ENCODE results near the gene CASP7.

CASP7 gene

DNA sequence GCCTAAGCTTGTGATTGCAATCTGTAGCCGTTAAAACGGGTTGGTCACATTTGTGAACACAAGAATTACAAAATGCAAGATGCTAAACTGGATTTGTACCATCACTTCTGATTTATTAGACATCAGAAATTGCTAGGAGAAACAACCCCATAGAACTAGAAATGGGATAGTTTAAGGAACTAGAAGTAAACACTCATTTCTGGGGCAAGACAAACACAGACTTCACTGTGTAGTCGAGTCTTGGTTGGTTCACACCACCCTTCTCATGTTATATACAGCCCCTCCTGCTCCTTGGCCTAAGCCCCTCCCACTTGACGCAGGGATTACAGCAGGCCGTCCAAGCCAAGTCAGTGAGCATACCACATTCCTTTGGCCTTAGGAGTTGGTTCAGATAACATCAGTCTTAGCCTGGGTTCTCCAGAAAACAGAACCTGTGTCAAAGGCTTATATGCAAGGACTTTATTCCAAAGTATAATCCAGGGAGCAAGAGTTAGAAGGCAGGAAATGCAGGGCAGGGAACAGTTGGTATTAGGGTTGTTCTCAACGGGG lies 13.8 kb upstream of the CASP7 start:
- WGBS (ENCODE audit: insufficient coverage, insufficient read length), result no CpG with 5 or more reads among the region's 6 CpGs
- Histone ChIP-seq H3K4me1 (ENCODE audit: control insufficient read depth, insufficient read depth, low read length) (0 out of 2 replicates have a peak, but pooled peaks cover 1% of the 10 kb centered on the region), H3K36me3 (ENCODE audit: control insufficient read depth, insufficient read depth, low read length) (no peaks in the 10 kb centered on the region), H3K9me3 (ENCODE audit: control insufficient read depth, insufficient read depth, low read length) (no peaks in the 10 kb centered on the region), H3K27me3 (ENCODE audit: control insufficient read depth, insufficient read depth, low read length) (no peaks in the 10 kb centered on the region), H3K4me3 (ENCODE audit: low read length) (no peak overlapping the region), H3K27ac (ENCODE audit: low read length) (no peak overlapping the region)
- no peak for DNase-seq (ENCODE audit: low read depth, low spot score)

DNA sequence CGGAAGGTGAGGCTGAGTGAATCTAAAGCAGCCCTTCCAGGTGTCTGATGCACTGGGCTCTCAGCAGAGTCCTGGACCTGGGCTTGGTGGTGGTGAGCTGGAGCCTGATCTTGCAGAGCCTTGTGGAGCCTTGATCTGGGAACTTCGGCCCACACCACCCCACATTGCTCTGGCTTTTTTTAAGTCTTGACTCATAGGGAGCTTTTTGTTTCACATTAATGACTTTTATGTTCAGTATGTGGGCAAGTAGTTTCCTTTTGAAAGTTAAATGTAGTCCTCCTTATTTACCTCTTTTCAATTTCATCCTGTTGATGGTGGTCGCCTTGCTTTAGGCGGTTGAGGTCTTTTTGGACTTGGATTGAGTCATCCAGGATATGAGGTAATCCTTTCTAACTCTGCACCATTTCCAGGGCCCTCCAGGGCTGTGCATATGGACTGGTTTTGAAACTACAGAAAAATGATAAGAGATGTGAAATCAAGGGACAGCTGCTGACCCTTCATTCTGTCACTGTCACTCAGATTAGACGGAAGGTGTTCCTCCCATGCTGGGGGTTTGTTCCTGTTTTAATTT lies 12.9 kb upstream of the CASP7 start:
- no peak overlapping the region for H3K27ac ChIP-seq (ENCODE audit: low read length)
- DNase-seq (ENCODE audit: low read depth, low spot score), result no peak
- WGBS (ENCODE audit: insufficient coverage, insufficient read length), result no CpG with 5 or more reads among the region's 5 CpGs
- no peaks in the 10 kb centered on the region for H3K9me3 ChIP-seq (ENCODE audit: control insufficient read depth, insufficient read depth, low read length)
- no peaks in the 10 kb centered on the region for H3K27me3 ChIP-seq (ENCODE audit: control insufficient read depth, insufficient read depth, low read length)
- 0 out of 2 replicates have a peak, but pooled peaks cover 1% of the 10 kb centered on the region for H3K4me1 ChIP-seq (ENCODE audit: control insufficient read depth, insufficient read depth, low read length)
- no peaks in the 10 kb centered on the region for H3K36me3 ChIP-seq (ENCODE audit: control insufficient read depth, insufficient read depth, low read length)
- no peak overlapping the region for H3K4me3 ChIP-seq (ENCODE audit: low read length)

DNA sequence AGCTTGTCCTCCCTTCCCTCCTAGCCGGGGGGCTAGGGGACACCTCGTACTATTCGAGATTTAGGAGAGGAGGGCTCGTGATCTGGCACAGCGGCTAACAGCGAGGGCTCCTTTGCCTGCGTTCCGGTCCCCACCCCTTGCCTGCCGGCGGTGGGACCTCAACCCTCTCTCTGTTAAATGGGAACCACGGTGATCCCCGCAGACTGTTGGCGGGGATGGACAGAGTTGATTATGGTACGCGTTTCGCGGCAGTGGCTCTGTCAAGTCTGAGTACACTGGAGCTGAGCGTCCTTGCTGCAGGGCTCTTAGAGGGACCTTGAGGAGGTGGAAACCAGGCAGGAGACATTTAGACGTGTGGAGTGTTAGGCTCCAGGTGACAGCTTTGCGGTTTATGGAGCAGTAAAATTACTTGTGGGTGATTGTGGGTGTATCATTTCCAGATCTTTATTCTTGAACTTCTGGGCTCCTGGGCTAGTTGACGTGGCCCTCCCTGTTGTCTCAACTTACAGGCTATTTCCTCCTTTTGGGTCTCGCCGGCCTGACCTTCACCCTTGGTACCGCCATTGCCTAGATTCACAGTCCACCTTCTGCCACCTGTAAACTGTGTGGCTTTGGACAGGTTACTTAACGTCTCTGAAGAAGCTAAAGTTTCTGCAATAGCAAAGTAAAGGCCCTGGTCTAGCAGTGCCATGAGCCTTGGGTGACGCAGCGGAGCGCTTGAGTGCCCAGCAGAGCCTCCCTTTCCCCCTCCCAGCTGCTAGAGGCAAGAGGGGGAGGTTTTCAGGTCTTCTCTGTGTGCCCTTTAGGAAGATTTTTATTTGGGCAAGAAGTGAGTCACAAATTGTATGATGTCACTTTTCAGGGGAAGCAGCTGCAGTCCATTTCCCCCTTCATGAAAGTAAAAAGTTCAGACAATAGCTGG lies 739 bp downstream of the CASP7 start:
- H3K4me1 ChIP-seq (ENCODE audit: control insufficient read depth, insufficient read depth, low read length), result no peaks in the 10 kb centered on the region; the same call in 1 of the 2 replicates
- H3K4me3 ChIP-seq (ENCODE audit: low read length), result peak overlapping the region; percentile 75
- H3K9me3 ChIP-seq (ENCODE audit: control insufficient read depth, insufficient read depth, low read length), result no peaks in the 10 kb centered on the region
- H3K27ac ChIP-seq (ENCODE audit: low read length), result no peak overlapping the region
- WGBS (ENCODE audit: insufficient coverage, insufficient read length), result no CpG with 5 or more reads among the region's 28 CpGs
- 0 out of 2 replicates have a peak, but pooled peaks cover 3% of the 10 kb centered on the region for H3K27me3 ChIP-seq (ENCODE audit: control insufficient read depth, insufficient read depth, low read length)
- no peaks in the 10 kb centered on the region for H3K36me3 ChIP-seq (ENCODE audit: control insufficient read depth, insufficient read depth, low read length)
- DNase-seq (ENCODE audit: low read depth, low spot score), result no peak

DNA sequence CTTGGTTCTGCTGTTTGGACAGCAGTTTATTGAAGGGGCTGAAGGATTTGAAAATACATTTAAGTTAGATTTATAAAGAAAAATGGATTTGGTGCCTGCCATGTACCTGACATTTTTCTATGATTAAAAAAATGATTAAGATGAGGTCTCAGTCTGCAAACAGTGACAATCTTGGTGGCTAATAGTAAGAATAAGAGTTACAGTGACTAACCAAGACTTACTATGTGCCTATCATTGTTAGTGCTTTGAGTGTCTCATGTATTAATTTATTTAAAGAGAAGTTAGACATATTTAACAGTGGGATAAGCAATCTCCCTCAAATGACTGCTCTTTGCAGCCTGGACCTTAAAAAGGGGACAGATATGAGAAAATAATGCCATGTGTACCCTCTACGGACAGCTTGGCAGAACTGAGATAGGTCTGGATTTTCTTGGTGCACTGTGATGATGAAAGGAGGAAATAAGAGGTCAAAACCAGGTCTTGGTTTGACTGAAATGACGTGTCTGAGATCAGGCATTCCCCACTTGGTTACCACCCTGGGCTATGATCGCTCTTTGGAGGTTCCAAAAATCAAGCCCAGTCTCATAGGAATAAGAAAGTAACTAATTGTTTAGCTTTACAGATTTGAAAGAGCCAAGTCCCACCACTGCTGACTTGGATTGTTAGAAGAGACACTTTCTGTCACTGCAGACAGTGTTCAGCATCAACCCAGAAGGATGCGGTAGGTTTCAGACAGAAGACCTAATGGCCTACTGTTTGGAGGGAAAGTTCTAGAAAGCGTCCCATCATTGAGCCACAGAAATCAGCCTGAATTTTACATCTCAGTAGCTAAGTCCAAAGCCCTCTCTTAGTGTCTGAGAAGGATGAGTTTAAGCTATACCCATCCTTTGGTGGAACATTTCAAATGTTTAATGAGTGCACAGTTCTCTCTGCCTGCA lies 2.1 kb downstream of the CASP7 start:
- no peak overlapping the region for H3K27ac ChIP-seq (ENCODE audit: low read length)
- H3K9me3 ChIP-seq (ENCODE audit: control insufficient read depth, insufficient read depth, low read length), result no peaks in the 10 kb centered on the region
- H3K36me3 ChIP-seq (ENCODE audit: control insufficient read depth, insufficient read depth, low read length), result no peaks in the 10 kb centered on the region

DNA sequence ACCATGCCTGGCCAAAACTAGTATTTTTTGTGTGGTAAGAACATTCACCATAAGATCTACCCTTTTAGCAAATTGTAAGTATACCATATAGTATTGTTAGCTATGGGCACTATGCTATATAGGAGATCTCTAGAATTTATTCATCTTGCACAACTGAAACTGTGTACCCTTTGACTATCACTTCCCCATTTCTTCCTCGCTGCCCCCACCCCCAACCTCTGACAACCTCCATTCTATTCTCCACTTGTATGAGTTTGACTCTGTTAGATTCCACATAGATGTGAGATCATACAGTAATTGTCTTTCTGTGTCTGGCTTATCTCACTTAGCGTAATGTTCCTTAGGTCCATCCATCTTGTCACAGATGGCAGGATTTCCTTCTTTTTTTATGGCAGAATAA lies 3.6 kb downstream of the CASP7 start:
- H3K27me3 ChIP-seq (ENCODE audit: control insufficient read depth, insufficient read depth, low read length), result 0 out of 2 replicates have a peak, but pooled peaks cover 3% of the 10 kb centered on the region
- DNase-seq (ENCODE audit: low read depth, low spot score), result no peak
- H3K4me3 ChIP-seq (ENCODE audit: low read length), result no peak overlapping the region
- no CpG with 5 or more reads among the region's 2 CpGs for WGBS (ENCODE audit: insufficient coverage, insufficient read length)
- no peak overlapping the region for H3K27ac ChIP-seq (ENCODE audit: low read length)
- no peaks in the 10 kb centered on the region for H3K36me3 ChIP-seq (ENCODE audit: control insufficient read depth, insufficient read depth, low read length)
- no peaks in the 10 kb centered on the region for H3K9me3 ChIP-seq (ENCODE audit: control insufficient read depth, insufficient read depth, low read length)
- no peaks in the 10 kb centered on the region; the same call in 1 of the 2 replicates for H3K4me1 ChIP-seq (ENCODE audit: control insufficient read depth, insufficient read depth, low read length)

More for the DNA sequence above, 2.1 kb downstream of the CASP7 start:
- WGBS (ENCODE audit: insufficient coverage, insufficient read length), result no CpG with 5 or more reads among the region's 5 CpGs
- no peak for DNase-seq (ENCODE audit: low read depth, low spot score)
- H3K4me1 ChIP-seq (ENCODE audit: control insufficient read depth, insufficient read depth, low read length), result no peaks in the 10 kb centered on the region; the same call in 1 of the 2 replicates
- 0 out of 2 replicates have a peak, but pooled peaks cover 3% of the 10 kb centered on the region for H3K27me3 ChIP-seq (ENCODE audit: control insufficient read depth, insufficient read depth, low read length)
- H3K4me3 ChIP-seq (ENCODE audit: low read length), result no peak overlapping the region

DNA sequence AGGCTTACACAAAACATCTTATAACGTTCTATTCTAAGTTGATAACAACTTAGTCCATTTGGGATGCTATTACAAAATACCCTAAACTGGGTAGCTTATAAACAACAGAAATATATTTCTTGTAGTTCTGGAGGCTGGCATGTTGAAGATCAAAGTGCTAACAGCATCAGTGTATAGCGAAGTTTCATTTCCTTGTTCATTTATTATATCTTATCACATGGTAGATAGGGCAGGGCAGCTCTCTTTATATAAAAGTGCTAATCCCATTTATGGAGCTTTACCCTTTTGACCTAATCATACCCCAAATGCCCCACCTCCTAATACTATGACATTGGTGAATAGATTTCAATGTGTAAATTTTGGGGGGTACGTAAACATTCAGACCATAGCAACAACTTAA lies 6.3 kb downstream of the CASP7 start:
- H3K9me3 ChIP-seq (ENCODE audit: control insufficient read depth, insufficient read depth, low read length), result no peaks in the 10 kb centered on the region
- no peak overlapping the region for H3K27ac ChIP-seq (ENCODE audit: low read length)
- H3K4me3 ChIP-seq (ENCODE audit: low read length), result no peak overlapping the region
- no peak for DNase-seq (ENCODE audit: low read depth, low spot score)
- no peaks in the 10 kb centered on the region for H3K4me1 ChIP-seq (ENCODE audit: control insufficient read depth, insufficient read depth, low read length)
- 0 out of 2 replicates have a peak, but pooled peaks cover 3% of the 10 kb centered on the region for H3K27me3 ChIP-seq (ENCODE audit: control insufficient read depth, insufficient read depth, low read length)
- no peaks in the 10 kb centered on the region for H3K36me3 ChIP-seq (ENCODE audit: control insufficient read depth, insufficient read depth, low read length)
- WGBS (ENCODE audit: insufficient coverage, insufficient read length), result no CpG with 5 or more reads among the region's 3 CpGs

DNA sequence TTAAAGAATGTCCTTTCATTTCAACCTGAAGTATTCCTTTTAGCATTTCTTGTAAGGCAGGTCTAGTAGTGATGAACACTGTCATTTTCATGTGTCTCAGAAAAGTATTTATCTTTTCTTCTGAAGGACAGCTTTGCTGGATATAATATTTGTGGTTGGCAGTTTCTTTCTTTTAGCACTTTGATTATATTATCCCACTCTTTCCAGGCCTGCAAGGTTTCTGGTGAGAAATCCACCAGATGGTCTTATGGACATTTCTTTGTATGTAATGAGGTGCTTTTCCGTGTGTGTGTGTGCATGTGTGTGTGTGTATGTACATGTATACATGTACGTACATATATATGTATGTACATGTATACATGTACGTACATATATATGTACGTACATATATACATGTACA lies 7.3 kb downstream of the CASP7 start:
- Histone ChIP-seq H3K9me3 (ENCODE audit: control insufficient read depth, insufficient read depth, low read length) (no peaks in the 10 kb centered on the region), H3K4me3 (ENCODE audit: low read length) (no peak overlapping the region), H3K27me3 (ENCODE audit: control insufficient read depth, insufficient read depth, low read length) (no peaks in the 10 kb centered on the region), H3K27ac (ENCODE audit: low read length) (no peak overlapping the region), H3K36me3 (ENCODE audit: control insufficient read depth, insufficient read depth, low read length) (no peaks in the 10 kb centered on the region), H3K4me1 (ENCODE audit: control insufficient read depth, insufficient read depth, low read length) (no peaks in the 10 kb centered on the region)
- no peak for DNase-seq (ENCODE audit: low read depth, low spot score)
- WGBS (ENCODE audit: insufficient coverage, insufficient read length), result no CpG with 5 or more reads among the region's 4 CpGs

DNA sequence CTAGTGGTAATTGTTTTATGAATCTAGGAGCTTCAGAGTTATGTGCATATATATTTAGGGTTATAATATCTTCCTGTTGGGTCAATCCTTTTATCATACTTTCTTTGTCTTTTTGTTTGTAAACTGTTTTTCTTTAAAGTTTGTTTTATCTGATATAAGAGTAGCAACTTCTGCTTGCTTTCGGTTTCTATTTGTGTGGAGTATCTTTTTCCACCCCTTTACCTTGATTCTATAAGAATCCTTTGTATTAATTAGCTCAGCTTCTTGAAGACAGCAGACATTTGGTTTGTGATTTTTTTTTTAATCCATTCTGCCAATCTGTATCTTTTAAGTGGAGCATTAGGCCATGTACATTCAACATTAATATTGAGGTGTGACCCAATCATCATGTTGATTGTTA lies 9.3 kb downstream of the CASP7 start:
- H3K9me3 ChIP-seq (ENCODE audit: control insufficient read depth, insufficient read depth, low read length), result no peaks in the 10 kb centered on the region
- H3K36me3 ChIP-seq (ENCODE audit: control insufficient read depth, insufficient read depth, low read length), result no peaks in the 10 kb centered on the region
- H3K27me3 ChIP-seq (ENCODE audit: control insufficient read depth, insufficient read depth, low read length), result no peaks in the 10 kb centered on the region
- no peaks in the 10 kb centered on the region for H3K4me1 ChIP-seq (ENCODE audit: control insufficient read depth, insufficient read depth, low read length)
- no peak for DNase-seq (ENCODE audit: low read depth, low spot score)
- no CpG with 5 or more reads among the region's 1 CpG for WGBS (ENCODE audit: insufficient coverage, insufficient read length)
- H3K4me3 ChIP-seq (ENCODE audit: low read length), result no peak overlapping the region
- H3K27ac ChIP-seq (ENCODE audit: low read length), result no peak overlapping the region

DNA sequence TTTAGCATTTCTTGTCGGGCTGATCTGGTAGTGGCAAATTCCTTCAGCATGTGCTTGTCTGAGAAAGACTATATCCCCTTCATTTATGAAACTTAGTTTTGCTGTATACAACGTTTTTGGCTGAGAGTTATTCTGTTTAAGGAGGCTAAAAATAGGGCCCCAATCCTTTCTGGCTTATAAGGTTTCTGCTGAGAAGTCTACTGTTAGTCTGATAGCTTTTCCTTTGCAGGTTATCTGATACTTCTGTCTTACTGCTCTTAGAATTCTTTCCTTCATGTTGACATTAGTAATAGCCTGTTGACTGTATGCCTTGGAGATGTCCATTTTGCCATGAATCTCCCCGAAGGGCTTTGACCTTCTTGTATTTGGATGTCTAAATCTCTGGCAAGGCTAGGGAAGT lies 9.9 kb downstream of the CASP7 start:
- Histone ChIP-seq H3K4me3 (ENCODE audit: low read length) (no peak overlapping the region), H3K9me3 (ENCODE audit: control insufficient read depth, insufficient read depth, low read length) (no peaks in the 10 kb centered on the region), H3K27me3 (ENCODE audit: control insufficient read depth, insufficient read depth, low read length) (no peaks in the 10 kb centered on the region), H3K27ac (ENCODE audit: low read length) (no peak overlapping the region), H3K4me1 (ENCODE audit: control insufficient read depth, insufficient read depth, low read length) (no peaks in the 10 kb centered on the region), H3K36me3 (ENCODE audit: control insufficient read depth, insufficient read depth, low read length) (no peaks in the 10 kb centered on the region)
- DNase-seq (ENCODE audit: low read depth, low spot score), result no peak
- WGBS (ENCODE audit: insufficient coverage, insufficient read length), result no CpG with 5 or more reads among the region's 3 CpGs

DNA sequence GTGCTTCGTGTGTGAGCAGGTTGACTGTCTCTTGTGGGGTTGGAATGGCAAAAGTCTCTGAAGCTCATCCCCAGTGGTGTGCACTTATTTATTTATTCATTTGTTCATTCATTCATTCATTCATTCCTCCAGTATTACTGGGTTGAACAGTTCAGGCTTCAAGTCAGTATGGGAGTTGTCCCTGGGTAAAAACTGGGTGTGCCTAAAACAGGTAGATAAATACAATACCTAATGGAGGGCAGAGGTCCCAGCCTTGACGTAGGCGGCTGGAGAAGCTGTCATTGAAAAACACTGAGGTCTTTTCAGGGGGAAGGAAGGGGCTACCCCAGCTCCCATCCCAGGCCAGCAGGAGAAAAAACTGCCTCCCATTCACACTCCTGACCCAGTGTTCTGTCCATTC lies 11.0 kb downstream of the CASP7 start:
- H3K4me3 ChIP-seq (ENCODE audit: low read length), result no peak overlapping the region
- no peak for DNase-seq (ENCODE audit: low read depth, low spot score)
- no peaks in the 10 kb centered on the region for H3K27me3 ChIP-seq (ENCODE audit: control insufficient read depth, insufficient read depth, low read length)
- no peak overlapping the region for H3K27ac ChIP-seq (ENCODE audit: low read length)
- no peaks in the 10 kb centered on the region for H3K36me3 ChIP-seq (ENCODE audit: control insufficient read depth, insufficient read depth, low read length)
- H3K4me1 ChIP-seq (ENCODE audit: control insufficient read depth, insufficient read depth, low read length), result no peaks in the 10 kb centered on the region
- no CpG with 5 or more reads among the region's 3 CpGs for WGBS (ENCODE audit: insufficient coverage, insufficient read length)
- no peaks in the 10 kb centered on the region for H3K9me3 ChIP-seq (ENCODE audit: control insufficient read depth, insufficient read depth, low read length)
